Gastrocnemius medialis (tissue), 4 donors: ENCODE results near the gene TRAPPC5. TPM values are rescaled to one million over a fixed set of nuclear protein-coding genes. Genes with fewer than 3 reads are reported as not detected.

Experiments
- ATAC-seq, 2 donors: fragments of 150-250 bp; one replicate each; pipeline ENCODE4 v1.9.1; 2016
- DNase-seq, 2 donors: peaks; one replicate each; pipeline ENCODE4 v3.0.0-alpha.2; 2019
- H3K27ac ChIP-seq, 4 donors: fragments of 200-600 bp; sonication (generic); 1 replicate in 1 of 4; 2 replicates in 3 of 4; pipeline ENCODE4 v1.5.1; 2016 to 2018; ENCODE audit warnings: mild to moderate bottlenecking in 2 of 4, moderate library complexity in 1 of 4
- H3K27me3 ChIP-seq, 3 donors: fragments of 200-600 bp; sonication (generic) in 2 of 3; 1 replicate in 1 of 3; 2 replicates in 2 of 3; pipeline versions ENCODE4 v1.5.1 to v1.6.0; 2016 to 2019; ENCODE audit warnings: mild to moderate bottlenecking in 1 of 3, moderate library complexity in 1 of 3
- H3K36me3 ChIP-seq, 2 donors: fragments of 200-600 bp; sonication (generic) in 1 of 2; one replicate each; pipeline ENCODE4 v1.5.1; 2017 to 2018
- H3K4me1 ChIP-seq, 2 donors: fragments of 200-600 bp; sonication (generic) in 1 of 2; one replicate each; pipeline ENCODE4 v1.5.1; 2016 to 2017; ENCODE audit warnings: mild to moderate bottlenecking in 2 of 2
- H3K4me3 ChIP-seq, 4 donors: fragments of 200-600 bp; sonication (generic) in 3 of 4; 1 replicate in 1 of 4; 2 replicates in 3 of 4; pipeline ENCODE4 v1.5.1; 2016 to 2019; ENCODE audit warnings: mild to moderate bottlenecking in 2 of 4
- H3K9me3 ChIP-seq, 3 donors: fragments of 200-600 bp; sonication (generic) in 2 of 3; 1 replicate in 1 of 3; 2 replicates in 2 of 3; pipeline ENCODE4 v1.5.1; 2016 to 2019
- POLR2A ChIP-seq, 2 donors: fragments of 450-650 bp; IDR thresholded peaks; one replicate each; pipeline ENCODE4 v1.6.1; 2017; ENCODE audit warnings: antibody characterized with exemption in 2 of 2, mild to moderate bottlenecking in 2 of 2, moderate library complexity in 2 of 2
- in situ Hi-C, 4 donors: fragments of 200-750 bp; cut with MboI; loops; one replicate each; pipeline versions ENCODE4 v1.15.0 to v1.8.0; 2017; ENCODE audit warnings: low sequenced_read_pairs in 4 of 4
- intact Hi-C: fragments of 100-400 bp; cut with DNase I; formaldehyde crosslinking; loops from one replicate; pipeline ENCODE4 v1.15.1; 2023; ENCODE audit warnings: low total_unique reads
- total RNA-seq, 4 donors: library from RNA; depleted of rRNA; stranded (reverse); fragments of >200 nt; gene quantifications; one replicate each; pipeline versions ENCODE4 v1.1.0 to v1.2.3, GENCODE V29; 2016
- TF ChIP-seq, protein P1 (sequence below), 5 experiments: fragments of 450-650 bp in 3 of 5; fragments of 200-600 bp in 2 of 5; sonication (generic) in 2 of 5; IDR thresholded peaks in 4 of 5; conservative IDR thresholded peaks in 1 of 5; 1 replicate in 4 of 5; 2 replicates in 1 of 5; pipeline ENCODE4 v1.5.1; 2016 to 2019; ENCODE audit warnings: antibody characterized with exemption in 5 of 5, mild to moderate bottlenecking in 3 of 5, moderate library complexity in 3 of 5

The TRAPPC5 gene
- total RNA-seq, 4 donors from 2014 or later: 109 to 146 (median 126) TPM

DNA sequence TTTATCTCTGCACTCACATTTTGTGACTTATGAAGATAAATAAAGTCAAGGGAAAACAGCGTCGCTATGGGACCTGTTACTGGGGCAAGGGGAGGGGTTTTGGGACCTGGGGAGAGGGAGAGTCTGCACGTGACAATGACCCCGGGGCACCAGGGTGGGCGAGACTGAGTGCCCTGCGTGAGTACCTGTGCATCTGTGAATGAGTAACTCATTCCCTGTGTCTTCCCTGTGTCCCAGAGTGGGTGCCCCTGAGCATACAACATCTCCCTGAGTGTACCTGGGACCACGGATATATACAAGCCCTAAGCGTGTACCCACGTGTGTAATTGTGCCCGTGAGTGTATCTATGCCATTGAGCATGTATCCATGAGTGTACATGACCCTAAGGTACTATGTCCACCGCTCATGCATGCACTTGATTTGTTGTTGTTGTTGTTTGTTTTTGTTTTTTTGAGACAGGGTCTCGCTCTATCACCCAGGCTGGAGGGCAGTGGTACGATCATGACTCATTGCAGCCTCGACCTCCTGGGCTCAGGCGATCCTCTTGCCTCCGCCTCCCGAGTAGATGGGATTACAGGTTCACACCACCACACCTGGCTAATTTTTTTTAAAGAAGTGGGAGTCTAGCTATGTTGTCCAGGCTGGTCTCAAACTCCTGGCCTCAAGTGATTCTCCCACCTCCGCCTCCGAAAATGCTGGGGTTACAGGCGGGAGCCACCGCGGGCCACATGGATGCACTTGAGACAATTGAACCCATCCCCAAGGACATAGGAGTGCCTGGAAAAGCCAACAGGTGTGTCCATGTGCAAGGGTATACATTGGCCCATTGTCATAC, 645 bp upstream of the TRAPPC5 start:
- in situ Hi-C loops (loop anchor here in 2 of 4 donors (5.0 to 10.0 kb wide), 2 partner anchors 108 to 115 kb away; no protein-coding TSS in a partner anchor), intact Hi-C loops (loop anchor here (1.0 to 10.0 kb wide), 5 partner anchors 28 to 325 kb away; partner anchors contain the start of genes PET100 and XAB2)
- no peak for DNase-seq
- Histone ChIP-seq H3K4me1 (peaks cover 4 to 9% of the 10 kb centered on the region in 2 donors), H3K36me3 (peaks cover 0 to 22% of the 10 kb centered on the region in 2 donors), H3K27ac (peak overlapping the region in 3 of 4 donors; percentile 8 to 94 (median 93)), H3K9me3 (no peaks in the 10 kb centered on the region), H3K27me3 (peaks cover 0 to 11% (median 0%) of the 10 kb centered on the region in 3 donors), H3K4me3 (peak overlapping the region; percentile 91 to 100 (median 94))
- no peak for TF ChIP-seq POLR2A (IDR thresholded peaks at IDR 0.05)
- TF ChIP-seq, protein P1, sequence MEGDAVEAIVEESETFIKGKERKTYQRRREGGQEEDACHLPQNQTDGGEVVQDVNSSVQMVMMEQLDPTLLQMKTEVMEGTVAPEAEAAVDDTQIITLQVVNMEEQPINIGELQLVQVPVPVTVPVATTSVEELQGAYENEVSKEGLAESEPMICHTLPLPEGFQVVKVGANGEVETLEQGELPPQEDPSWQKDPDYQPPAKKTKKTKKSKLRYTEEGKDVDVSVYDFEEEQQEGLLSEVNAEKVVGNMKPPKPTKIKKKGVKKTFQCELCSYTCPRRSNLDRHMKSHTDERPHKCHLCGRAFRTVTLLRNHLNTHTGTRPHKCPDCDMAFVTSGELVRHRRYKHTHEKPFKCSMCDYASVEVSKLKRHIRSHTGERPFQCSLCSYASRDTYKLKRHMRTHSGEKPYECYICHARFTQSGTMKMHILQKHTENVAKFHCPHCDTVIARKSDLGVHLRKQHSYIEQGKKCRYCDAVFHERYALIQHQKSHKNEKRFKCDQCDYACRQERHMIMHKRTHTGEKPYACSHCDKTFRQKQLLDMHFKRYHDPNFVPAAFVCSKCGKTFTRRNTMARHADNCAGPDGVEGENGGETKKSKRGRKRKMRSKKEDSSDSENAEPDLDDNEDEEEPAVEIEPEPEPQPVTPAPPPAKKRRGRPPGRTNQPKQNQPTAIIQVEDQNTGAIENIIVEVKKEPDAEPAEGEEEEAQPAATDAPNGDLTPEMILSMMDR (IDR thresholded peaks at IDR 0.05 in 4 of 5, conservative IDR thresholded peaks at IDR 0.05 in 1 of 5): no peak
- no peak for ATAC-seq

DNA sequence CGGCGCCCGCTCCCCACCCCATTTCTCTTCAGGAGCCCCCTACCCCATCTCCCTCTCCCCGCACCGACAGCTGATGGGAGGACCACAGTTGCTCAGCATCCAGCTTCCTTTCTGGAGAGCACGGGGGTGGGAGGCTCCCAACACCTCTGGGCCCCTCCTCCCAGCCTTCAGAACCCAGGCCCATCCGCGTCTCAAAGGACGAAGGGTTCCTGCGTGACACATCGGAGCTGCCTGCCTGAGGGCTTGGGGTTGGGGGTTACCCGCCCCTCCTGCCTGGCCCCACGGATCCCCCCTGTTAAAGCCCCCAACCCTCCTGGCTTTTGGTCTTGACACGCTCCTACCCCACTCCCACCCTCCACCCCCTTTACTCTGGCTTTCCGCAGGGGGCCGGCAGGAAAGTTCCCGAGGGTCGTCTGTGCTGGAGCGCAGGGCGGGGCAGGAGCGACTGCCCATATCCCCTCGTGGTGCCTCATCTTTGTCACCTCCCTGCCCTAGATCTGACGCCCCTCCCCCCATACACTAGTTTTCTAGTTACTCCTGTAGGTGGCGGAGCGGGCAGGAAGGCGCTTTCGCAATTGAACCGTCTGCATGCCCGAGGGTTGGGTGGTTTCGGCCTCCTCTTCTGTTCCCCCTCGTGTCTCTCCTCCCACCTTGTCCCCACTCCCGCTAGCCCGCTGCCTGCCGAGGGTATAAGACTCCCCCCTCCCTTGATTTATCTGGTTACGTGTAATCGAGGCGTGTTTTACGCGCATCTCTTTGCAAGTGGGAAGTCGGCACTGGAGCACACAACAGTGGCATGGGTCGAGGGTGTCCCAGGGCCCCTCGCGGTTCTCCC, 924 bp downstream of the TRAPPC5 start:
- Histone ChIP-seq H3K4me3 (peak overlapping the region; percentile 91 to 100 (median 94)), H3K27me3 (peaks cover 0 to 3% (median 0%) of the 10 kb centered on the region in 3 donors), H3K27ac (peak overlapping the region; percentile 83 to 94 (median 92)), H3K36me3 (peaks cover 0 to 22% of the 10 kb centered on the region in 2 donors), H3K9me3 (no peaks in the 10 kb centered on the region), H3K4me1 (peaks cover 4 to 9% of the 10 kb centered on the region in 2 donors)
- in situ Hi-C loops (loop anchor here in 1 of 4 donors (5.0 kb wide), 1 partner anchor 109 kb away; no protein-coding TSS in a partner anchor), intact Hi-C loops (loop anchor here (2.0 to 10.0 kb wide), 2 partner anchors 119 to 327 kb away; no protein-coding TSS in a partner anchor)
- DNase-seq (peak; percentile 68 to 78), ATAC-seq (peak; percentile 59 to 72)
- TF ChIP-seq POLR2A (IDR thresholded peaks at IDR 0.05): no peak
- TF ChIP-seq, protein P1 (IDR thresholded peaks at IDR 0.05 in 4 of 5, conservative IDR thresholded peaks at IDR 0.05 in 1 of 5): peak in 4 of 5 experiments; percentile 11 to 53 (median 32)

DNA sequence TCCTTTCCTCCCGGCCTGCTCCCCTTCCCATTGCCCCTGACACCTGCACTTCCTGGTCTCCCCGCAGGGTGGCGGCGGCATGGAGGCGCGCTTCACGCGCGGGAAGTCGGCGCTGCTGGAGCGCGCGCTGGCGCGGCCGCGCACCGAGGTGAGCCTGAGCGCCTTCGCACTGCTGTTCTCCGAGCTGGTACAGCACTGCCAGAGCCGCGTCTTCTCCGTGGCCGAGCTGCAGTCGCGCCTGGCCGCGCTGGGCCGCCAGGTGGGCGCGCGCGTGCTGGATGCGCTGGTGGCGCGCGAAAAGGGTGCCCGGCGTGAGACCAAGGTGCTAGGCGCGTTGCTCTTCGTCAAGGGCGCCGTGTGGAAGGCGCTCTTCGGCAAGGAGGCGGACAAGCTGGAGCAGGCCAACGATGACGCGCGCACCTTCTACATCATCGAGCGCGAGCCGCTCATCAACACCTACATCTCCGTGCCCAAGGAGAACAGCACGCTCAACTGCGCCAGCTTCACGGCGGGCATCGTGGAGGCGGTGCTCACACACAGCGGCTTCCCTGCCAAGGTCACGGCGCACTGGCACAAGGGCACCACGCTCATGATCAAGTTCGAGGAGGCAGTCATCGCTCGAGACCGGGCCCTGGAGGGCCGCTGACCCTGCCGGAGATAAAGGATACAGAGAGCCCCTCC, 1.7 kb downstream of the TRAPPC5 start:
- no peak for DNase-seq
- no peaks in the 10 kb centered on the region for H3K27me3 ChIP-seq
- TF ChIP-seq POLR2A (IDR thresholded peaks at IDR 0.05): no peak
- TF ChIP-seq, protein P1 (IDR thresholded peaks at IDR 0.05 in 4 of 5, conservative IDR thresholded peaks at IDR 0.05 in 1 of 5): no peak
- H3K27ac ChIP-seq: peak overlapping the region in 3 of 4 donors; percentile 83 to 93 (median 90)
- in situ Hi-C loops: loop anchor here in 1 of 4 donors (5.0 kb wide), 1 partner anchor 110 kb away; no protein-coding TSS in a partner anchor
- intact Hi-C loops: loop anchor here (10.0 kb wide), 1 partner anchor 328 kb away; no protein-coding TSS in a partner anchor
- H3K9me3 ChIP-seq: no peaks in the 10 kb centered on the region
- no peak for ATAC-seq
- H3K4me1 ChIP-seq: peaks cover 4 to 9% of the 10 kb centered on the region in 2 donors
- peaks cover 0 to 22% of the 10 kb centered on the region in 2 donors for H3K36me3 ChIP-seq
- H3K4me3 ChIP-seq: peak overlapping the region in 3 of 4 donors; percentile 91 to 100 (median 94)
